Activated T-cell treated with anti-CD3 and anti-CD28 coated beads, Interleukin-2, amount 50 U/mL, for 48 hours (primary cell): Measurements from ENCODE around the gene ARAF.
A peak's percentile ranks its signal among the peaks of the same experiment; 100 is the strongest.

ENCODE experiments used
- DNase-seq, 2 experiments: peaks; one replicate each; pipeline ENCODE4 v3.0.0-alpha.2; 2020

ARAF gene

DNA sequence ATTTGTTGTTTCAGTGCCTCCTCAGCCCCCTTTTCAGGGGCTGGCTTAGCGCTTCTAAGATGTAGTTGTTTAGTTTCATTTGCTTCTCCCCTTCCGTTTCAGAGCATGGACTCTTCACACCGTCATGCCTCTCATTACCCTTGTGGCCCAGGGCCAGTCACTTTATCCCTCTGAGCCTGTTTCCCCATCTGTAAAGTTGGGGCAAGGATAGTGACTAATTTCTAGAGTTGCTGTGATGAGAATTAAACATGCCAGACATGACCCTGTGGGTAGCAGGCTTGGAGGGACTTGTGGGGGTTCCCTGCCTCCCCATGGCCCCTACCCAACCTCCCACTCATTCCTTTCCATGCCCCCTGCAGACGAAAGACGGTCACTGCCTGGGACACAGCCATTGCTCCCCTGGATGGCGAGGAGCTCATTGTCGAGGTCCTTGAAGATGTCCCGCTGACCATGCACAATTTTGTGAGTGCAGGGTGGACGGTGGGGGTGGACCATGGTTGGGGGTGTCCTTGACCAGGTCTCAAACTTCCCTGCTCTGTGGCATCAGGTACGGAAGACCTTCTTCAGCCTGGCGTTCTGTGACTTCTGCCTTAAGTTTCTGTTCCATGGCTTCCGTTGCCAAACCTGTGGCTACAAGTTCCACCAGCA, 3.6 kb downstream of the ARAF start:
- DNase-seq, result no peak

DNA sequence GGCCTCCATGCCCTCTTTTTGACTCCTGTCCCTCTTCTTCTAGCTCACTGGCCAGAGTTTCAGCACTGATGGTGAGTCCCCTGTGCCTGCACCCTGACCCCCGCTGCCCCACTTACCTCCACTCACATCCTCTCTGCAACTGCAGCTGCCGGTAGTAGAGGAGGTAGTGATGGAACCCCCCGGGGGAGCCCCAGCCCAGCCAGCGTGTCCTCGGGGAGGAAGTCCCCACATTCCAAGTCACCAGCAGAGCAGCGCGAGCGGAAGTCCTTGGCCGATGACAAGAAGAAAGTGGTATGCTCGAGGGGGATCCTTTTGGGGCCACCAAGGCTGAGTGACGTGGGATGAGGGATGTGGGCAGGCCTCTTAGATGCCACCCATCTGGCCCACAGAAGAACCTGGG, 5.8 kb downstream of the ARAF start:
- no peak for DNase-seq

DNA sequence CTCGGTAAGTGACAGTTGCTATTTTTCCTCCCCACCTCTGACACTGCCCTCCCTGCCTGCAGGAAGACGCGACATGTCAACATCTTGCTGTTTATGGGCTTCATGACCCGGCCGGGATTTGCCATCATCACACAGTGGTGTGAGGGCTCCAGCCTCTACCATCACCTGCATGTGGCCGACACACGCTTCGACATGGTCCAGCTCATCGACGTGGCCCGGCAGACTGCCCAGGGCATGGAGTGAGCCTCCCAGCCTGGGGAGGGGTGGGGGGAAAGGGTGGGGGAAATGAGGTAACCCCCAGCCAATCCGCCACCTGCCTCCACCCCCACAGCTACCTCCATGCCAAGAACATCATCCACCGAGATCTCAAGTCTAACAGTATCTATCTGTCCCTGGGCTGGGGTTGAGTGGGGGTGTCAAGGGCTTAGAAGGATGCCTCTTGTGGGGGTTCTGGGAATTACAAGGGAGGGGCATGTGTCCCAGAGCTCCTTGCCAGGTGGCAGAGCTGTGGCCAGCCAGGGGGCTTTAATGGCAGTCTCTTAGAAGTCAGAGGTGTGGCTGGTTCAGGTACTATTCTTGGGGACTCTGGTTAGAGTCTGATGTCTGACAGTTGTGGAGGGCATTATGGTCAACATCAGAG, 7.8 kb downstream of the ARAF start:
- DNase-seq, result peak in 1 of 2 experiments; percentile 60

DNA sequence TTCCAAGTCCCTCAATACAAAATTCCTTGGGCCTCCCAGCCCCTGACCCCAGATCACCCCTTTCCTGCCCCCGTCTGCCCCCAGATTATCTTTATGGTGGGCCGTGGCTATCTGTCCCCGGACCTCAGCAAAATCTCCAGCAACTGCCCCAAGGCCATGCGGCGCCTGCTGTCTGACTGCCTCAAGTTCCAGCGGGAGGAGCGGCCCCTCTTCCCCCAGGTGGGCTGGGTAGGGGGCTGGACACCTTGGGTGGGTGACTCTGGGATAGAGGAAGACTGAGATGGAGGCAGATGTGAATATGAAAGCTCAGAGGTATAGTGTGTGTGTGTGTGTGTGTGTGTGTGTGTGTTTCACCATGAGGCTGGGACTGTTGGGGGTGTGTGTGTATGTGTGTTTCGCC, 9.8 kb downstream of the ARAF start:
- no peak for DNase-seq

DNA sequence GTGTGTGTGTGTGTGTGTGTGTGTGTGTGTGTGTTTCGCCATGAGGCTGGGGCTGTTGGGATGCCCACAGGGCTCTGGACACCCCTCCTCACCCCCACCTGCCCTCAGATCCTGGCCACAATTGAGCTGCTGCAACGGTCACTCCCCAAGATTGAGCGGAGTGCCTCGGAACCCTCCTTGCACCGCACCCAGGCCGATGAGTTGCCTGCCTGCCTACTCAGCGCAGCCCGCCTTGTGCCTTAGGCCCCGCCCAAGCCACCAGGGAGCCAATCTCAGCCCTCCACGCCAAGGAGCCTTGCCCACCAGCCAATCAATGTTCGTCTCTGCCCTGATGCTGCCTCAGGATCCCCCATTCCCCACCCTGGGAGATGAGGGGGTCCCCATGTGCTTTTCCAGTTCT, 10.2 kb downstream of the ARAF start:
- DNase-seq, result no peak

DNA sequence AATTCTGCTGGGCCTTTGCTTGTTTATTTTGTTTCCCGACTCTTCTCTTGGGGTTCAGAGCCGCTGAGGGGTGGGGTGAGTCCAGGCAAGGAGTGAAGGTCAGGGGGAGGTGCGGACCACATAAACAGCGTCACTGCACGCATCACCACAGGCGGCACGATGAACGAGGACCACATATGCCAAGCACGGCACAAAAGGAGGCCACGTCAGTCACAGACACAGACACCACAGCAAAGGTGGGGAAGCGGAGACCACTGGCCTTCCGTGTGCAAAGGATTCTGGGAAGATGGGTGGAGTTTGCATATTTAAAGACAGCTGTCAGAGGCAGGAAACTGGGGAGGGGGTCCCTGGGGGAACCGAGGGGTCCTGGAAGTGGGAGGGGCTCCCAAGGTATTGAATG, 10.9 kb downstream of the ARAF start:
- no peak for DNase-seq

DNA sequence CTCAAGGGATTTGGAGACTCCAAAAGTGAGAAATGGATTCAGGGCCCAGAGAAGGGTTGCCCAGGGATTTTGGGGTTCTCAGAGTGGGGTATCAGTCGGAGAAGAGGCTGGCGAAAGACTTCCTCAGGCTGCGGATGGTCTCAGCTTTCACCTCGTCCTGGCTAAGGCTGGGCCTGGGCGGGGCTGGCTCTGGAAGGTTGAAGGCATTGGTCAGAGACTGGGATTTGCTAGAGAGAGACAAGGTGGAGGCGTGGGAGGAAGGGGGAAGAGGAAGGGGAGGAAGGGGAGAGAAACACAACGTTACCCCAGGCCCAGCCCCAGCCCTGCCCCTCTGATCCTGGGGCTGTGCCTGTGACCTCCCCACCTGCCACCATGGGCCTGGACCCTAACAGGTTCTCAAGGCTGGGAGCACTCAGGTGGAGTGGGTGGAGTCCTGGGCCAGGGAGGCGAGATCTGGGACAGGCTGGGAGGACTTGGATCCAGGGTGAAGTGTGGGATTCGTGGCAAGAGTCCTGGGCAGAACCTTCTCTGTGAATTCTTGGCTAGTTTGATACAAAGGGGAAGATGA, 11.9 kb downstream of the ARAF start:
- DNase-seq, result peak in 1 of 2 experiments; percentile 17

DNA sequence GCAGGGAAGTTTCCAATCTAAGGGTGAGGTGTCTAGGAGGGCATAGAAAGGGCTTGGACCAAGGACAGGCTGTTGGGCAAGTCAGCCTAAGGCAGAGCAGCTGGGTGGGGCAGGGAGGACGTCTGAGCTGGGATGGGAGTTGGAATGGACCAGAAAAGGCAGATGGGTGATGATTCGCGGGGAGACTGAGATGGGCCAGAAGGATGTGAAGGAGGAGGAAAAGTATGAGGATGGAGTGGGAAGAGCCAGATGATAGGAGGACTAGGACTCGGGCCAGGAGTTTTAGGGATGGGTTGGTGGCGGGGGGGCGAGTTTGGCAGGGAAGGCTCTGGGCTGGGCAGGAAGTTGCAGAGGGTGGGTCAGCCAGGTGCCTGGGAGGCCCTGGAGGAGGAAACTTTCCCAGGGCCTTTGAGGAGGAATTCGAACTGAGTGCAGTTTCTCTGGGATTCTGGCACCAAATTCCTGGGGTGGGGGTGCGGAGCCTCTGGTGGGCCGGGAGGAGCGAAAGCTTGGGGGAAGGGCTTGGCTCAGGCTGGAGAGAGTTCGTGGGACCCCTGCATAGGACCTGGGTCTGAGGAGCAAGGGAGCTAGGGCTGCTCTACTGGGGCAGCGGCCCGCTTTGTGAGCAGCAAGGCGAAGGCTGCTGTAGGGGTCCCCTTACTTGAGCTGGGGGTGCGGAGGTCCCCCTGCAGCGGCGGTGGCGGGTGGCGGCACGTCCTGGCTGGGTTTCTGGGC, 12.5 kb downstream of the ARAF start:
- DNase-seq, result peak in 1 of 2 experiments; percentile 19

DNA sequence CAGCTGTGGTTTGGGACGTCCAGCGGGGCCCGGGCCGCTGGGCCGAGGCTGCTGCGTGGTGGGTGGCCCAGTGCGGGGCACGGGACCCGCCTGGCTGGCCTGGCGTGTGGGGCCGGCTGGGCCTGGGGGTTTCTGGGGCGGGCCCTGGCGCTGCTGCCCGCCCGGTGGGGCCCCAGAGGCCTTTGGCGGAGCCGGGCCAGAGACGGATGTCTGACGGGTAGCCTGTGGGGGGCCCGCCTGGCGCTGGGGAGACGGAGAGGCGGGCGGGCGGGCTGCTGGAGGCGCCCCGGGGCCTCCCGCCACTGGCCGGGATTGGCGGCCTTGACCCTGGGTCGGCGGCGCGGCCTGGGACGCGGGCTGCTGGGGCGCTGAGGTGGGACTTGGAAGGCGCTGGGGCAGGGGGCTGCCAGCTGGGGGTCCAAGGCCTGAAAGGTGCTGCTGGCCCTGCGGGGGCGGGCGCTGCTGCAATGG, 13.1 kb downstream of the ARAF start:
- peak in 1 of 2 experiments; percentile 18 for DNase-seq

DNA sequence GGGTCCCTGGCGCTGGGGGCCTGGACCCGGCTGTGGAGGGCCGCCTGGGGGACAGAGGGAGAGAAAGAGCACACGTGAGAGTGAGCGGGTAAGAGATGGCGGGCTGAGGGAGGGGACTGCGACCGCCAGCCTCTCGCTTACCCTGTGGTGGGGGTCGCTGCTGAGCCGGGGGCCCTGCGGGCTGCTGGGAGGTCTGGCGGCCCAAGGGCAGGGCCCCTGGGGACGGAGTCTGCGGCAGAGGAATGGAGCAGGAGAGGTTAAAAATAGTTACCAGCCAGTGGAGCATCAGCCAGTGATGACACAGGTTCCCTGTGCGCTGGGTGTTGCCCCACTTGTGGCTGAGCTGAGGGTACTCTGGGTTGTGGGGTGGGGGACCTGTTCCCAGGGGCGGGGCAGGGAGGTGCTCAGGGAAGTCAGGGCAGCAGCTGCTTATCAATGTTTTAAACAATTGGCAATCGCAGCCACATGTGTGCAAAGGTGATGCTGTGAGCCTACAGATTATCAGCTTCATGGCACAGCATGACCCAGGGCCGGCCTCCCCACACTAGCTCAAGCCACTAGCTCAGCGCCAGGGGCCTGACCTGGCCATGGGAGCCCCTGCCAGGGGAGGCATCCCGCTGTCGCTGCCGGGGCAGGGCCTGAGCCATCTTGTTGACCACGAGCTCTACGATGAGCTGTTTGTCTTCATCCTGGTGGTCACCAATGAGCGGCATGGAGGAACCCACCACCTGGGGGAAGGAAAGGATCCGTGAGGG, 13.7 kb downstream of the ARAF start:
- DNase-seq, result peak in 1 of 2 experiments; percentile 16

DNA sequence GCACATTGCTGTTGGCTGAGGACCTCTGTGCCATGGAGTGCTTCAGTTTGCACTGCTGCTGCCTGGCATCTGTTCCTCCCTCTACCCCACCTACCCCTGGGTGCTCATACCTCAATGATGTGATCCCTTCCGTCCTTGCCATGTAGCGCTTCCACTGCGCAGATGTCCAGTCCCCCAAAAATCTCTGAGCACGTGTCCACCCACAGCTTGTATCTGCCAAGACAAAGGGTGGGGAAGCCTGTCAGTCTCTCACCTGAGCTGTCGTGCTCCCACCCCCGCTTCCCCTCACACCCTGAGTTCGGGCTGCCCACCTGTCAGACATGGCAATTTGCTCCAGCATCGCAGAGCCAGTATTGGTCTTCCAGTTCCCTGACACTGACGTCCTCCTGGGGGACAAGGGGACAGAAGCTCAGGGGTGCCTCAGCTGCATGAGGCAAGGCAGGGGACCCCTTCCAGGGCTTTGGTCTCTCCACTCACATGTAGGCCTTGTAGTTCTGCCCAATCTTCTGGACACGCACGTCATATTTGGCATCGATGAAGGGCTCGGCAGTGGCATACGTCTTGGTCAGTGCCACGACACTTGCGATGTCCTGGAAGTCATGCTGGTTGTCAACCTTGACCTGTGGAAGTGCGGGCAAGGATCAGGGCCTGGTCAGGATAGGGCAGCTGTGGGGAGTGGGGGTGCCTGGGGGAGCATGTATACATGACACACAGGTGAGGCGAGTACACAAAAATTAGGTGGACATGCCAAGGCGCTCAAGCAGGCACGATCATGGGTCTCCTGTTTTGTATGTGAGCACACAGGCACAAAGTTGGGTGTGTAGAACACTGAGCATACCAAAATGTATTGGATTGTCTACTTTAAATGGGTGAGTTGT, 15.3 kb downstream of the ARAF start:
- peak in 1 of 2 experiments; percentile 16 for DNase-seq

DNA sequence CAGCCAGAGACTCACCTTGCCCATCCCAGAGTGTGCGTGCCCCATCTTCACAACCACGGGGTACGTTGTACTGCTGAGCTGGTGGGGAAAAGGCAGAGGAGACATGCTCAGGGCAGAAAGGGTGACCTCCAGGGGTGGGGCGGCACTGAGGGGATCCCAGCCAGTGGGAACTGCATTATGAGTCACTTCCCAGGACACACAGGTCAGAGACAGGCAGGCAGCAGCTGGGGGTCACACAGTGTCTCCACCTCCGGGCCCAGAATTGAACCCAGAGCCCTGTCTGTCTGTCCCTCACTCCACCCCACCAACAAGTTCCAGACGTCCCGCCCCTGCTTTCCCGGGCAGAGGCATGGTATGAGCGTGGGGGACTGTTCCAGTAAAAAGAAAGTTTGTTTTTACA, 16.4 kb downstream of the ARAF start:
- DNase-seq, result peak in 1 of 2 experiments; percentile 17

DNA sequence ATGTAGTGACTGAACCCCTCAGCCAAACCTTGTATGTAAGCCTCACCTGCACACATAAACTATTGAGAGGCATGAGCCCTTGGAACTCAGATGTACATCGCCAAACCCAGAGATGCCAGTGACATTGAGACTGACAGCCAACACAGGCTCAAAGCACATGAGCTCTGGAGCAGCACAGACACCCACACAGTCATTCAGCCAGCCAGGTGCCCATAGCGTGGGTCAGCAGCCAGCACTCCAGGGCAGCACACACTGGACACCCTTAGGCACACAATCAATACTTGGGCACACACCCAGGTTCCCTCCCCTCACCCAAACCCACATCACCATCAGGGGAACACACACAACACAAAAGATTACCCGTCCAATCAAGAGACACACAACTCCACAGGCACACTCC, 16.9 kb downstream of the ARAF start:
- DNase-seq, result no peak

DNA sequence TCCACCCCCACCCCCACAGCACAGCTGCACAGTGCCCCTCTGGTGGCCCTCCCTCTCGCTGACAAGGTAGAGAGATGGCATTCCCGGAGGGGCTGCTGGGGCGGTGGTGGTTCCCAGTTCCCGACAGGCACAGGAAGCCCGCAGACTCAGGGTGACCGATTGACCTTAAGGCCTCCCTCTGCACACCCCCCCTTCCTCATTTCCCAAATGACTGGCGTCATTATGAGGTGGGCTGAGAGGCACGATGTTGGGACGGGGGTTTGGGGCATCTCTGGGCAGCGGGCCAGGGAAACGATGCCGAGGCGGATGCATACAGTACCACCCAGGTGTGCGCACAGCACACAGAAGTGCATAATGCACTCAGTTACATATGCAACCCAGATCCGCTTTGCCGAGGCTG, 17.7 kb downstream of the ARAF start:
- DNase-seq, result no peak

DNA sequence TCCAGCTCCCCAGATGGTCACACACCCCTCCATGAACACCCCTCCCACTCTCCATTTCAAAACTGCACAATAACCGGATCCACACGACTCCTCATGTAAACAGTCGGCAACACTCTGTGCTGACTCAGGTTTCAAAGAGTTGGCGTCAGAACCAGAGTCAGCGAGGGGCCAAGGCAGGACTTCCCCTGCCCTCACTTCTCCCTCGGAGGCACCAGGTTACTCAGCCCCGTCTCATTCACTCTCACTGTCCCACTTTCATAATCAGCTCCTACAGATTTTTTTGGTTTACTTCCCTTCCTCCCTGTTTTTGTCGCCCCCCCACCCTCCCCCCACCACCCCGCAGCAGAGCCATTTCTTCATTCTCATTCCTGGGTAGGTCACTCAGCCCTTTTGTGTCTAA, 18.5 kb downstream of the ARAF start:
- DNase-seq, result peak; percentile 54 to 68

DNA sequence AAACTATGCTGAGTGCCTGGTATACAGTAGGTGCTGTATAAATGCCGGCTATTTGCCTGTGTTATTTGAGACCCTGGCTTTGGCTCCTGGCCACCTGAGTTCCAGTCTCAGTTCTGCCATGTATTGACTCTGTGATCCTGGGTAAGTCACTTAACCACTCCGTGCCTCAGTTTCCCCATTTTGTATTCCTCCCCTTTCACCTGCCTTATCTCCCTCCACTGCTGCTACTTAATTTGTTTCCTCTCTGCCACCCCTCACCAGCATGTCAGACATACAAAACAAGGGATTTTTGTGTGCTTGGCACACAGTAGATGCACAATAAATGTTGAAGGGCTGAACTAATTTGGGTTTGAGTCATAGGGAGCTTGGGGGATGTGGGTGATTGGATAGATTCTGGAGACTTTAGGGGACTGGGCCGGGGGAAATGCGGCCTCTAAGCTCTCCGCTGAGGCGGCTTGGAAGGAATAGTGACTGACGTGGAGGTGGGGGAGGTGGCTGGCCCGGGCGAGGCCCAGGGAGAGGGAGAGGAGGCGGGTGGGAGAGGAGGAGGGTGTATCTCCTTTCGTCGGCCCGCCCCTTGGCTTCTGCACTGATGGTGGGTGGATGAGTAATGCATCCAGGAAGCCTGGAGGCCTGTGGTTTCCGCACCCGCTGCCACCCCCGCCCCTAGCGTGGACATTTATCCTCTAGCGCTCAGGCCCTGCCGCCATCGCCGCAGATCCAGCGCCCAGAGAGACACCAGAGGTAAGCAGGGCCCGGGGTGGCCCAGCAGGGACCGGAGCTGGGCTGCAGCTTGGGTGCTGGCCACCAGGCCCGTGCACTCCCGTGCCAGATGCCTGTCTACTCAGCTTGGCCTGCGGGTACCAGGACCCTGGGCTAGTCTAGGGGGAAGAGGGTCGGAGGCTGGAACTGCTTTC, 21.0 kb downstream of the ARAF start, which contains the start of gene TIMP1:
Gene TIMP1, plus strand, starts transcription at position 706 of the 917 bp plus-strand sequence. CDS start 980 bp downstream, outside the sequence.
- DNase-seq, result peak; percentile 86 to 88

DNA sequence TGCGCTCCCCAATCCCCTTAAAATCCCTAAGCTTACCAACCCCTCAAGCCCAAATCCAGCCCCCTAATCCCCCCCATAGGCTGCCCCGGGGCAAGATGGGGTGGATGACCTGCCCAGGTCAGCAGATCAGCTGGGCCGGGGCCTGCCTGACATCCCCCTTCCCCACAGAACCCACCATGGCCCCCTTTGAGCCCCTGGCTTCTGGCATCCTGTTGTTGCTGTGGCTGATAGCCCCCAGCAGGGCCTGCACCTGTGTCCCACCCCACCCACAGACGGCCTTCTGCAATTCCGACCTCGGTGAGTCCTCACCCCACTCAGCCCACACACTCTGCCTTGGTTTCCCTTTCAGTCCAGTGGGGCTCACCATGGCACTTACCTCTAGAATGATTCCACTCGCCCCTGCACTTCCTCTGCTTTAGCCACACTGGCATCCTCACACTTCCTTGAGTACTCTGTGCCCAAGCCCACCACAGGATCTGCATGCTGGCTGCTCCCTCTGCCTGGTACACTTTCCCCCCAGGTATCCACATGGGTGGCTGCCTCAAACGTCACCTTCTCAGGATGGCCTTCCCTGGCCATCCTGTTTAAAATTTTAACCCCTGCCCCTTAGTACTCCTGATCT, 22.3 kb downstream of the ARAF start:
- DNase-seq, result peak in 1 of 2 experiments; percentile 19

DNA sequence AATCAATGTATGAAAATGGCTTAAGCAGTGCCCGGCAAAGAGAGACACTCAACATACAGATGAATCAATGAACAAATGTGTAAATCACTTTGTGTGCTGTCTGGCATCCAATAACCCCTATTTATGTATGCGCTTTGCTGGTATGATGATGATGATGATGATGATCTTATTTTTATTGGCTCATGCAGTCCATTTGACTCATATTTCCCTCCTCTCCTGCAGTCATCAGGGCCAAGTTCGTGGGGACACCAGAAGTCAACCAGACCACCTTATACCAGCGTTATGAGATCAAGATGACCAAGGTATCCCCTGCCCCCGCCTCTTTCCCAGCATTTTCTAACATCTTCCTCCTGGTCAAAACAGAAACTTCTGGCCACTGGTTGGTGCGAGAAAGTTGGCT, 23.7 kb downstream of the ARAF start:
- DNase-seq, result no peak

DNA sequence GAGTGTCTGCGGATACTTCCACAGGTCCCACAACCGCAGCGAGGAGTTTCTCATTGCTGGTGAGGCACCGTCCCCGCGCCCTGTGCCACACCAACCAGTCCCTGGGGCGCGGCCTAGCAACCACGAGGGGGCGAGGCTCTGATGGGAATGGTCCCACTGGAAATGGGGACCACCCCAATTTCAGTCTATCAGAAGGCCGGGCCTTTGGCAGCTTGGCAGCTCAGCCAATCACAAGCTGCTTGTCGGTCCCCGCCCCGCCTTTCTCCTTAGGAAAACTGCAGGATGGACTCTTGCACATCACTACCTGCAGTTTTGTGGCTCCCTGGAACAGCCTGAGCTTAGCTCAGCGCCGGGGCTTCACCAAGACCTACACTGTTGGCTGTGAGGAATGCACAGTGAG, 24.3 kb downstream of the ARAF start:
- no peak for DNase-seq
